ENCODE results near the gene P2RY10.

P2RY10 gene

GRCh38 chrX:78945186-78945912, at the start of gene P2RY10:
TSS of gene P2RY10 (plus strand) at chrX:78945391. CDS start at chrX:78960521, 15,130 bp downstream.
- peak within 1 kb of the TSS; percentile 84 for H3K4me3 Mint-ChIP-seq
- H3K27me3 Mint-ChIP-seq, result peaks cover 42% of the 10 kb centered on the region
- peaks cover 35% of the 10 kb centered on the region for H3K36me3 Mint-ChIP-seq (ENCODE audit: low read depth)
- peaks cover 63% of the 10 kb centered on the region for H3K4me1 Mint-ChIP-seq (ENCODE audit: low read depth)
- DNase-seq, result no peak
- no peaks in the 10 kb centered on the region for H3K9me3 Mint-ChIP-seq
- peak within 1 kb of the TSS; percentile 92 for H3K27ac Mint-ChIP-seq

- Mint-ChIP-seq H3K27ac (no peak overlapping the region), H3K4me3 (no peak overlapping the region)
- no peak for DNase-seq
Observed at GRCh38 chrX:78922754-78923153, 22.4 kb upstream of the P2RY10 start.

GRCh38 chrX:78923198-78924015, 21.8 kb upstream of the P2RY10 start:
- Mint-ChIP-seq H3K4me3 (no peak overlapping the region), H3K36me3 (ENCODE audit: low read depth) (no peaks in the 10 kb centered on the region), H3K4me1 (ENCODE audit: low read depth) (peaks cover 12% of the 10 kb centered on the region), H3K27me3 (peaks cover 24% of the 10 kb centered on the region), H3K9me3 (peaks cover 6% of the 10 kb centered on the region), H3K27ac (peak overlapping the region; percentile 76)
- DNase-seq, result no peak

More at GRCh38 chrX:78922754-78923153, 22.4 kb upstream of the P2RY10 start:
- H3K9me3 Mint-ChIP-seq, result peaks cover 4% of the 10 kb centered on the region
- peaks cover 12% of the 10 kb centered on the region for H3K4me1 Mint-ChIP-seq (ENCODE audit: low read depth)
- H3K36me3 Mint-ChIP-seq (ENCODE audit: low read depth), result no peaks in the 10 kb centered on the region
- peaks cover 21% of the 10 kb centered on the region for H3K27me3 Mint-ChIP-seq

- no peaks in the 10 kb centered on the region for H3K36me3 Mint-ChIP-seq (ENCODE audit: low read depth)
- no peak overlapping the region for H3K4me3 Mint-ChIP-seq
- H3K27me3 Mint-ChIP-seq, result peaks cover 10% of the 10 kb centered on the region
- H3K4me1 Mint-ChIP-seq (ENCODE audit: low read depth), result no peaks in the 10 kb centered on the region
- no peak overlapping the region for H3K27ac Mint-ChIP-seq
- H3K9me3 Mint-ChIP-seq, result peaks cover 3% of the 10 kb centered on the region
- no peak for DNase-seq
Observed at GRCh38 chrX:78931814-78932213, 13.4 kb upstream of the P2RY10 start.

- no peak overlapping the region for H3K4me3 Mint-ChIP-seq
- H3K4me1 Mint-ChIP-seq (ENCODE audit: low read depth), result no peaks in the 10 kb centered on the region
- no peak for DNase-seq
- peaks cover 5% of the 10 kb centered on the region for H3K9me3 Mint-ChIP-seq
- no peak overlapping the region for H3K27ac Mint-ChIP-seq
- H3K27me3 Mint-ChIP-seq, result peaks cover 27% of the 10 kb centered on the region
- H3K36me3 Mint-ChIP-seq (ENCODE audit: low read depth), result no peaks in the 10 kb centered on the region
Observed at GRCh38 chrX:78934866-78935265, 10.3 kb upstream of the P2RY10 start.

GRCh38 chrX:78944351-78944750, 840 bp upstream of the P2RY10 start:
- Mint-ChIP-seq H3K36me3 (ENCODE audit: low read depth) (peaks cover 28% of the 10 kb centered on the region), H3K27me3 (peaks cover 47% of the 10 kb centered on the region), H3K27ac (peak overlapping the region; percentile 92), H3K4me1 (ENCODE audit: low read depth) (peaks cover 55% of the 10 kb centered on the region), H3K9me3 (no peaks in the 10 kb centered on the region), H3K4me3 (peak overlapping the region; percentile 84)
- no peak for DNase-seq

- Mint-ChIP-seq H3K27me3 (peaks cover 43% of the 10 kb centered on the region), H3K4me1 (ENCODE audit: low read depth) (peaks cover 70% of the 10 kb centered on the region), H3K27ac (peak overlapping the region; percentile 92), H3K9me3 (no peaks in the 10 kb centered on the region), H3K36me3 (ENCODE audit: low read depth) (peaks cover 41% of the 10 kb centered on the region), H3K4me3 (peak overlapping the region; percentile 84)
- no peak for DNase-seq
Observed at GRCh38 chrX:78946178-78946931, 1.2 kb downstream of the P2RY10 start.

- Mint-ChIP-seq H3K27ac (peak overlapping the region; percentile 70), H3K4me1 (ENCODE audit: low read depth) (peaks cover 65% of the 10 kb centered on the region)
Observed at GRCh38 chrX:78950009-78950835, 5.0 kb downstream of the P2RY10 start.

GRCh38 chrX:78957049-78957767, 12.0 kb downstream of the P2RY10 start:
- Mint-ChIP-seq H3K27me3 (peaks cover 27% of the 10 kb centered on the region), H3K36me3 (ENCODE audit: low read depth) (peaks cover 83% of the 10 kb centered on the region), H3K27ac (peak overlapping the region; percentile 64), H3K9me3 (peaks cover 1% of the 10 kb centered on the region), H3K4me3 (no peak overlapping the region), H3K4me1 (ENCODE audit: low read depth) (peaks cover 66% of the 10 kb centered on the region)
- no peak for DNase-seq

More at GRCh38 chrX:78950009-78950835, 5.0 kb downstream of the P2RY10 start:
- peaks cover 74% of the 10 kb centered on the region for H3K36me3 Mint-ChIP-seq (ENCODE audit: low read depth)
- H3K9me3 Mint-ChIP-seq, result no peaks in the 10 kb centered on the region
- H3K4me3 Mint-ChIP-seq, result peak overlapping the region; percentile 84
- H3K27me3 Mint-ChIP-seq, result peaks cover 36% of the 10 kb centered on the region
- no peak for DNase-seq

- no peak for DNase-seq
- peaks cover 2% of the 10 kb centered on the region for H3K9me3 Mint-ChIP-seq
- peaks cover 27% of the 10 kb centered on the region for H3K27me3 Mint-ChIP-seq
- H3K36me3 Mint-ChIP-seq (ENCODE audit: low read depth), result peaks cover 81% of the 10 kb centered on the region
- no peak overlapping the region for H3K4me3 Mint-ChIP-seq
- H3K4me1 Mint-ChIP-seq (ENCODE audit: low read depth), result peaks cover 64% of the 10 kb centered on the region
- peak overlapping the region; percentile 42 for H3K27ac Mint-ChIP-seq
Observed at GRCh38 chrX:78957768-78958130, 12.6 kb downstream of the P2RY10 start.

GRCh38 chrX:78958419-78959116, 13.4 kb downstream of the P2RY10 start:
- Mint-ChIP-seq H3K27ac (peak overlapping the region; percentile 34), H3K9me3 (peaks cover 2% of the 10 kb centered on the region), H3K27me3 (peaks cover 22% of the 10 kb centered on the region), H3K36me3 (ENCODE audit: low read depth) (peaks cover 81% of the 10 kb centered on the region), H3K4me1 (ENCODE audit: low read depth) (peaks cover 66% of the 10 kb centered on the region), H3K4me3 (no peak overlapping the region)
- no peak for DNase-seq

GRCh38 chrX:78960888-78961287, 15.7 kb downstream of the P2RY10 start:
- H3K9me3 Mint-ChIP-seq, result peaks cover 2% of the 10 kb centered on the region
- H3K36me3 Mint-ChIP-seq (ENCODE audit: low read depth), result peaks cover 75% of the 10 kb centered on the region
- no peak for DNase-seq
- H3K27me3 Mint-ChIP-seq, result peaks cover 22% of the 10 kb centered on the region
- H3K4me3 Mint-ChIP-seq, result no peak overlapping the region
- H3K4me1 Mint-ChIP-seq (ENCODE audit: low read depth), result peaks cover 60% of the 10 kb centered on the region
- no peak overlapping the region for H3K27ac Mint-ChIP-seq

- Mint-ChIP-seq H3K27ac (peak overlapping the region; percentile 66), H3K27me3 (peaks cover 32% of the 10 kb centered on the region), H3K9me3 (peaks cover 19% of the 10 kb centered on the region), H3K4me3 (no peak overlapping the region), H3K4me1 (ENCODE audit: low read depth) (peaks cover 30% of the 10 kb centered on the region), H3K36me3 (ENCODE audit: low read depth) (peaks cover 48% of the 10 kb centered on the region)
- DNase-seq, result no peak
Observed at GRCh38 chrX:78964598-78964997, 19.4 kb downstream of the P2RY10 start.
